Measurements from ENCODE around the gene PAK4. TPM values are rescaled to one million over a fixed set of nuclear protein-coding genes. Genes with fewer than 3 reads are reported as not detected.

PAK4 gene
- total RNA-seq, 1 experiment from 2014 or later: 63.1 TPM

GRCh38 chr19:39169143-39169810 lies 43.7 kb downstream of the PAK4 start:
- H4K20me1 ChIP-seq (ENCODE audit: control insufficient read depth, insufficient read depth, insufficient read length): no peaks in the 10 kb centered on the region
- H2BK5ac ChIP-seq (ENCODE audit: insufficient read length, low read length): no peak overlapping the region
- H2AK5ac ChIP-seq (ENCODE audit: insufficient read length, low read length): no peak overlapping the region
- Mint-ChIP-seq H3K4me1 (peaks cover 15 to 24% of the 10 kb centered on the region in 2 experiments), H3K4me3 (no peak overlapping the region), H3K27me3 (ENCODE audit: low read depth) (no peaks in the 10 kb centered on the region), H3K36me3 (ENCODE audit: insufficient read depth in 1 of 3, low read depth in 3 of 3) (peaks cover 2 to 19% (median 17%) of the 10 kb centered on the region in 3 experiments; a peak in 6 of 7 replicates), H3K27ac (peak overlapping the region in 2 of 3 experiments; percentile 27 to 34; a peak in 4 of 7 replicates), H3K9me3 (no peaks in the 10 kb centered on the region)
- WGBS (ENCODE audit: extremely low coverage, insufficient read length, low lambda C conversion rate): no CpG with 5 or more reads among the region's 36 CpGs
- H3K9ac ChIP-seq (ENCODE audit: extremely low read depth, insufficient read length, low read length): no peak overlapping the region
- no peak overlapping the region for H3K23ac ChIP-seq (ENCODE audit: insufficient read length, low read depth, low read length)
- H4K91ac ChIP-seq (ENCODE audit: insufficient read length, low read depth, low read length): no peak overlapping the region
- no peak overlapping the region for H3K27ac ChIP-seq (ENCODE audit: insufficient read length, low read depth, low read length)
- no peak for TF ChIP-seq CTCF (conservative IDR thresholded peaks at IDR 0.05)
- H2BK120ac ChIP-seq (ENCODE audit: low read depth, low read length, poor library complexity, severe bottlenecking): no peak overlapping the region
- H3K18ac ChIP-seq (ENCODE audit: insufficient read length, low read depth, low read length): no peak overlapping the region
- H3K27me3 ChIP-seq (ENCODE audit: insufficient read depth, low read length): no peaks in the 10 kb centered on the region
- H3K79me1 ChIP-seq (ENCODE audit: insufficient read depth, low read depth, low read length, poor library complexity, severe bottlenecking): no peaks in the 10 kb centered on the region
- H2BK12ac ChIP-seq (ENCODE audit: insufficient read length, low read depth, low read length): no peak overlapping the region
- no peak overlapping the region for H3K14ac ChIP-seq (ENCODE audit: insufficient read depth, low read length)
- H2BK20ac ChIP-seq (ENCODE audit: low read depth, low read length, poor library complexity, severe bottlenecking): no peak overlapping the region
- no peak overlapping the region for H2BK15ac ChIP-seq (ENCODE audit: low read depth, low read length)
- H4K8ac ChIP-seq (replicated peaks; ENCODE audit: insufficient read length, low read depth, low read length): no peak overlapping the region
- H2AFZ ChIP-seq (ENCODE audit: low read length): no peak overlapping the region
- no peak overlapping the region for H3K4me2 ChIP-seq (ENCODE audit: insufficient read depth, insufficient read length, low read length)
- H3K4ac ChIP-seq (ENCODE audit: low read depth, low read length): no peak overlapping the region
- no peaks in the 10 kb centered on the region; the same call in 1 of the 2 replicates for H3K4me1 ChIP-seq (ENCODE audit: insufficient read depth, low read length)
- peaks cover 3% of the 10 kb centered on the region for H3K23me2 ChIP-seq (ENCODE audit: insufficient read length, low read depth, low read length, poor library complexity, severe bottlenecking)
- DNase-seq: no peak
- no peaks in the 10 kb centered on the region for H3K9me3 ChIP-seq (ENCODE audit: control insufficient read depth, low read depth, low read length)
- no peaks in the 10 kb centered on the region for H3K79me2 ChIP-seq (ENCODE audit: insufficient read depth, low read length)
- no peak overlapping the region for H3K56ac ChIP-seq (ENCODE audit: insufficient read length, low read depth, low read length)
- no peak overlapping the region for H4K5ac ChIP-seq (ENCODE audit: insufficient read length, low read depth, low read length)
- no peak overlapping the region for H3T11ph ChIP-seq (ENCODE audit: low read length)

Data from H9 (cell line).